Neuronal stem cell (in vitro differentiated cells): ENCODE measurements around the gene TWF2.

Source experiments
- DNase-seq: peaks from one replicate; pipeline ENCODE4 v3.0.0-alpha.2; 2013; ENCODE audit warnings: low spot score
- H2AFZ ChIP-seq: one replicate; pipeline ENCODE4 v1.6.1; 2013; ENCODE audit warnings: mild to moderate bottlenecking, low read length, inconsistent platforms
- H2AK5ac ChIP-seq: 2 replicates; pipeline ENCODE4 v1.6.1; 2013; ENCODE audit warnings: low read depth, mild to moderate bottlenecking, inconsistent platforms, low read length, moderate library complexity, mixed read lengths
- H2BK120ac ChIP-seq: 2 replicates; pipeline ENCODE4 v1.6.1; 2013; ENCODE audit warnings: low read depth, mild to moderate bottlenecking, inconsistent platforms, low read length, moderate library complexity, mixed read lengths
- H2BK12ac ChIP-seq: one replicate; pipeline ENCODE4 v1.6.1; 2013; ENCODE audit warnings: low read length, inconsistent platforms
- H2BK15ac ChIP-seq: 2 replicates; pipeline ENCODE4 v1.6.1; 2013; ENCODE audit warnings: mild to moderate bottlenecking, low read length, inconsistent platforms, mixed read lengths
- H2BK5ac ChIP-seq: one replicate; pipeline ENCODE4 v1.6.1; 2013; ENCODE audit warnings: inconsistent platforms, mild to moderate bottlenecking, low read length, moderate library complexity
- H3K14ac ChIP-seq: one replicate; pipeline ENCODE4 v1.6.1; 2013; ENCODE audit warnings: low read length, inconsistent platforms
- H3K18ac ChIP-seq: 2 replicates; pipeline ENCODE4 v1.6.1; 2013; ENCODE audit warnings: low read length, inconsistent platforms
- H3K23ac ChIP-seq: 2 replicates; pipeline ENCODE4 v1.6.1; 2013; ENCODE audit warnings: low read depth, mild to moderate bottlenecking, mixed read lengths, low read length, inconsistent platforms; ENCODE audit not compliant: poor library complexity
- H3K27ac ChIP-seq: replicated peaks from 3 replicates; pipeline ENCODE4 v1.5.1; 2013; ENCODE audit warnings: low read length, inconsistent platforms
- H3K27me3 ChIP-seq, 3 experiments: 2 replicates each; pipeline ENCODE4 v1.6.1; 2013; ENCODE audit warnings: low read length in 3 of 3, mild to moderate bottlenecking in 2 of 3, inconsistent platforms in 1 of 3, low read depth in 1 of 3, mixed read lengths in 1 of 3, moderate library complexity in 1 of 3; ENCODE audit not compliant: control insufficient read depth in 3 of 3, insufficient read depth in 3 of 3
- H3K36me3 ChIP-seq, 2 donors: replicated peaks in 1 of 2; 2 replicates each; pipeline ENCODE4 v1.6.1; 2013; ENCODE audit warnings: low read length in 2 of 2; ENCODE audit not compliant: control insufficient read depth in 2 of 2, insufficient read depth in 2 of 2
- H3K4ac ChIP-seq: 2 replicates; pipeline ENCODE4 v1.6.1; 2013; ENCODE audit warnings: inconsistent platforms, mild to moderate bottlenecking, low read length, moderate library complexity
- H3K4me1 ChIP-seq, 2 donors: 1 replicate in 1 of 2; 2 replicates in 1 of 2; pipeline ENCODE4 v1.6.1; 2013; ENCODE audit warnings: low read length in 2 of 2, low read depth in 1 of 2; ENCODE audit not compliant: control insufficient read depth in 2 of 2, insufficient read depth in 1 of 2
- H3K4me2 ChIP-seq: one replicate; pipeline ENCODE4 v1.6.1; 2013; ENCODE audit warnings: mild to moderate bottlenecking, low read length, inconsistent platforms; ENCODE audit not compliant: insufficient read depth, poor library complexity, severe bottlenecking
- H3K4me3 ChIP-seq, 2 donors: 2 replicates each; pipeline ENCODE4 v1.5.1; 2013; ENCODE audit warnings: low read length in 2 of 2, mild to moderate bottlenecking in 2 of 2, inconsistent platforms in 1 of 2, moderate library complexity in 1 of 2
- H3K79me1 ChIP-seq: one replicate; pipeline ENCODE4 v1.6.1; 2013; ENCODE audit warnings: low read depth, mild to moderate bottlenecking, inconsistent platforms, low read length, moderate library complexity
- H3K9ac ChIP-seq: one replicate; pipeline ENCODE4 v1.6.1; 2013; ENCODE audit warnings: mild to moderate bottlenecking, low read depth, low read length, inconsistent platforms; ENCODE audit not compliant: poor library complexity
- H3K9me3 ChIP-seq, 2 donors: replicated peaks in 1 of 2; 2 replicates each; pipeline versions ENCODE3 to v1.6.1; 2013; ENCODE audit warnings: low read length in 2 of 2, mild to moderate bottlenecking in 2 of 2, inconsistent platforms in 1 of 2, low read depth in 1 of 2, mixed read lengths in 1 of 2, moderate library complexity in 1 of 2; ENCODE audit not compliant: control insufficient read depth in 2 of 2, insufficient read depth in 1 of 2
- H4K8ac ChIP-seq: one replicate; pipeline ENCODE4 v1.6.1; 2013; ENCODE audit warnings: low read depth, mild to moderate bottlenecking, inconsistent platforms, low read length, moderate library complexity
- H4K91ac ChIP-seq: one replicate; pipeline ENCODE4 v1.6.1; 2013; ENCODE audit warnings: low read length, low read depth, mild to moderate bottlenecking, inconsistent platforms; ENCODE audit not compliant: poor library complexity
- WGBS, 2 donors: extraction: QIAGEN DNeasy Blood & Tissue Kit; methylation state at CpG; one replicate each; pipeline ENCODE4 v1.1.7; 2013; ENCODE audit warnings: missing lambda C conversion rate in 2 of 2, mixed read lengths in 1 of 2; ENCODE audit not compliant: insufficient read length in 2 of 2, insufficient replicate concordance in 1 of 2; ENCODE audit errors: extremely low coverage in 2 of 2; 5-methylcytosine and 5-hydroxymethylcytosine counted together

Gene TWF2

GRCh38 chr3:52183786-52184445 lies 55.0 kb downstream of the TWF2 start:
- DNase-seq = no peak
- H2BK15ac ChIP-seq = no peak overlapping the region
- H3K36me3 ChIP-seq = no peaks in the 10 kb centered on the region
- H3K4me2 ChIP-seq = no peak overlapping the region
- no CpG with 5 or more reads among the region's 7 CpGs for WGBS, 2 donors
- H2BK12ac ChIP-seq = no peak overlapping the region
- no peak overlapping the region for H3K23ac ChIP-seq
- H2BK120ac ChIP-seq = no peak overlapping the region
- H3K14ac ChIP-seq = no peak overlapping the region
- H3K79me1 ChIP-seq = no peaks in the 10 kb centered on the region
- H2BK5ac ChIP-seq = no peak overlapping the region
- H3K4me3 ChIP-seq = no peak overlapping the region
- no peak overlapping the region for H3K4ac ChIP-seq
- H4K8ac ChIP-seq = no peak overlapping the region
- no peak overlapping the region for H3K9ac ChIP-seq
- H4K91ac ChIP-seq = no peak overlapping the region
- no peak overlapping the region for H3K18ac ChIP-seq
- no peak overlapping the region for H2AFZ ChIP-seq
- no peak overlapping the region for H3K27ac ChIP-seq
- peaks cover 0 to 10% (median 0%) of the 10 kb centered on the region in 3 experiments for H3K27me3 ChIP-seq
- no peak overlapping the region for H2AK5ac ChIP-seq
- H3K4me1 ChIP-seq = no peaks in the 10 kb centered on the region
- H3K9me3 ChIP-seq = no peaks in the 10 kb centered on the region

DNA sequence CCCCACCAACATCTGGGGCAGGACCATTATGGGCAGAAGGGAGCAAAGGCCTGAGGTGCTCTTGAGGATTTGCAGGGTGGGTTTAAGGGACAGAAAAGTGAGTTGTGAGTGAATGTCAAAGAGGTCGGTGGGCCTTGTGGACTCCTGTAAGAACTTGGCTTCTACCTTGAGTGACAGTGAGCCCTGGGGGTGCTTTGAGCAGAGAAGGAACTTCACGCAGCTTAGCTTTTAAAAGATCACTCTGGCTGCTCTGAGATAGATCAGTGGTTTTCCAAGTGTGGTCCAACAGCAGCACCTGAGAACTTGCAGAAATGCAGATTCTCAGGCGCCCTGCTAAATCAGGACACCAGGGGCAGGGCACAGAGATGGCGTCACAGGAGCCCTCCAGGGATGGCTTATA lies 56.3 kb downstream of the TWF2 start:
- Histone ChIP-seq H3K4me1 (no peaks in the 10 kb centered on the region), H2BK120ac (no peak overlapping the region), H3K4me3 (no peak overlapping the region), H4K91ac (no peak overlapping the region), H3K4ac (no peak overlapping the region), H2BK15ac (no peak overlapping the region), H4K8ac (no peak overlapping the region), H3K9ac (peak overlapping the region; percentile 3), H3K14ac (no peak overlapping the region), H3K23ac (no peak overlapping the region), H3K79me1 (no peaks in the 10 kb centered on the region), H3K36me3 (no peaks in the 10 kb centered on the region), H2AFZ (no peak overlapping the region), H2BK5ac (no peak overlapping the region), H3K27ac (no peak overlapping the region), H2BK12ac (no peak overlapping the region), H3K4me2 (no peak overlapping the region), H3K18ac (no peak overlapping the region), H3K27me3 (peaks cover 0 to 11% (median 0%) of the 10 kb centered on the region in 3 experiments), H2AK5ac (no peak overlapping the region), H3K9me3 (no peaks in the 10 kb centered on the region)
- no peak for DNase-seq
- no CpG with 5 or more reads among the region's 4 CpGs for WGBS, 2 donors

GRCh38 chr3:52182196-52182595 lies 56.8 kb downstream of the TWF2 start:
- H3K4me3 ChIP-seq = no peak overlapping the region
- H3K9ac ChIP-seq = no peak overlapping the region
- H3K79me1 ChIP-seq = no peaks in the 10 kb centered on the region
- no CpG with 5 or more reads among the region's 5 CpGs for WGBS, 2 donors
- no peak overlapping the region for H2AFZ ChIP-seq
- no peak overlapping the region for H2AK5ac ChIP-seq
- no peak overlapping the region for H3K4me2 ChIP-seq
- no peak overlapping the region for H2BK120ac ChIP-seq
- no peaks in the 10 kb centered on the region for H3K36me3 ChIP-seq
- no peak overlapping the region for H3K23ac ChIP-seq
- no peaks in the 10 kb centered on the region for H3K4me1 ChIP-seq
- peaks cover 0 to 16% (median 0%) of the 10 kb centered on the region in 3 experiments for H3K27me3 ChIP-seq
- H2BK15ac ChIP-seq = no peak overlapping the region
- no peak overlapping the region for H2BK5ac ChIP-seq
- no peak overlapping the region for H3K4ac ChIP-seq
- DNase-seq = no peak
- no peak overlapping the region for H4K91ac ChIP-seq
- H2BK12ac ChIP-seq = no peak overlapping the region
- no peak overlapping the region for H3K18ac ChIP-seq
- no peak overlapping the region for H4K8ac ChIP-seq
- no peaks in the 10 kb centered on the region for H3K9me3 ChIP-seq
- H3K27ac ChIP-seq = no peak overlapping the region
- H3K14ac ChIP-seq = no peak overlapping the region

- Histone ChIP-seq H2AK5ac (no peak overlapping the region), H3K4ac (no peak overlapping the region), H3K4me1 (peaks cover 0 to under 1% of the 10 kb centered on the region in 2 donors), H2BK5ac (no peak overlapping the region), H3K79me1 (no peaks in the 10 kb centered on the region), H2AFZ (no peak overlapping the region), H2BK12ac (no peak overlapping the region), H4K91ac (no peak overlapping the region), H3K4me3 (no peak overlapping the region), H4K8ac (no peak overlapping the region), H3K18ac (no peak overlapping the region), H3K36me3 (no peaks in the 10 kb centered on the region), H3K4me2 (no peak overlapping the region), H3K27ac (no peak overlapping the region), H3K9ac (no peak overlapping the region), H3K27me3 (peaks cover 0 to 22% (median 0%) of the 10 kb centered on the region in 3 experiments), H2BK120ac (no peak overlapping the region), H3K14ac (peak overlapping the region; percentile 39), H3K23ac (no peak overlapping the region), H3K9me3 (no peaks in the 10 kb centered on the region), H2BK15ac (no peak overlapping the region)
- WGBS, 2 donors = no CpG with 5 or more reads among the region's 4 CpGs
- DNase-seq = no peak
Observed at GRCh38 chr3:52181543-52181942, 57.4 kb downstream of the TWF2 start.
